A549 (cell line): ENCODE data around the gene ATAT1. TPM values are rescaled to one million over a fixed set of nuclear protein-coding genes. Genes with fewer than 3 reads are reported as not detected.
A peak's percentile ranks its signal among the peaks of the same experiment; 100 is the strongest.

Experiments used
- BHLHE40 ChIP-seq: IDR thresholded peaks from 2 replicates; pipeline ENCODE4 v1.6.1; 2012; ENCODE audit warnings: low read depth, low read length, inconsistent platforms
- CBX2 ChIP-seq: fragments of 200-600 bp; sonication (generic); IDR thresholded peaks from 2 replicates; pipeline ENCODE4 v1.6.1; 2016; ENCODE audit warnings: low read depth, mild to moderate bottlenecking, borderline replicate concordance
- CBX8 ChIP-seq: fragments of 200-600 bp; sonication (generic); IDR thresholded peaks from 2 replicates; pipeline ENCODE4 v1.6.1; 2016
- CEBPB ChIP-seq, 2 experiments: fragments of >200 bp in 1 of 2; sonication (Bioruptor Twin) in 1 of 2; formaldehyde crosslinking in 1 of 2; IDR thresholded peaks; 2 replicates each; pipeline ENCODE4 v1.6.1; 2012 to 2016
- E2F6 ChIP-seq: IDR thresholded peaks from 2 replicates; pipeline ENCODE4 v1.6.1; 2012; ENCODE audit warnings: low read depth, borderline replicate concordance
- EHF ChIP-seq: fragments of 250-450 bp; sonication (Bioruptor Pico); IDR thresholded peaks from 2 replicates; pipeline ENCODE4 v1.5.0; 2020; ENCODE audit warnings: mild to moderate bottlenecking
- EHMT2 ChIP-seq: fragments of 200-600 bp; sonication (generic); IDR thresholded peaks from 2 replicates; pipeline ENCODE4 v1.6.1; 2016; ENCODE audit warnings: antibody characterized with exemption, low read depth, mild to moderate bottlenecking, moderate library complexity
- ELK1 ChIP-seq: fragments of 150-350 bp; IDR thresholded peaks from 2 replicates; pipeline ENCODE4 v1.6.1; 2014; ENCODE audit warnings: low read depth, mild to moderate bottlenecking, low read length
- EP300 ChIP-seq, 2 experiments: fragments of >200 bp; sonication (Bioruptor Twin); formaldehyde crosslinking; IDR thresholded peaks; 2 replicates in 1 of 2; 3 replicates in 1 of 2; pipeline ENCODE4 v1.6.1; 2016 to 2017
- FOSL2 ChIP-seq, 2 experiments: fragments of 450-650 bp in 1 of 2; fragments of >200 bp in 1 of 2; sonication (Bioruptor Twin) in 1 of 2; formaldehyde crosslinking; IDR thresholded peaks; 2 replicates each; pipeline versions ENCODE4 v1.5.0 to v1.6.1; 2016 to 2020; ENCODE audit warnings: mild to moderate bottlenecking in 1 of 2, moderate library complexity in 1 of 2
- GATA3 ChIP-seq: IDR thresholded peaks from 2 replicates; pipeline ENCODE4 v1.6.1; 2012; ENCODE audit warnings: borderline replicate concordance
- HDAC2 ChIP-seq: fragments of 200-600 bp; sonication (generic); IDR thresholded peaks from 2 replicates; pipeline ENCODE4 v1.6.1; 2016
- HEYL ChIP-seq: fragments of 250-450 bp; sonication (Bioruptor Pico); IDR thresholded peaks from 2 replicates; pipeline ENCODE4 v1.8.0; 2021; ENCODE audit warnings: mild to moderate bottlenecking, moderate library complexity
- HOXA7 ChIP-seq: fragments of 250-450 bp; sonication (Bioruptor Pico); IDR thresholded peaks from 2 replicates; pipeline ENCODE4 v1.5.0; 2020; ENCODE audit warnings: mild to moderate bottlenecking, moderate library complexity
- HOXB5 ChIP-seq: fragments of 250-450 bp; sonication (Bioruptor Pico); IDR thresholded peaks from 2 replicates; pipeline ENCODE4 v1.5.0; 2020; ENCODE audit warnings: mild to moderate bottlenecking, moderate library complexity
- KDM1A ChIP-seq: fragments of 200-600 bp; sonication (generic); IDR thresholded peaks from 2 replicates; pipeline ENCODE4 v1.6.1; 2016; ENCODE audit warnings: low read depth, mild to moderate bottlenecking
- KDM5A ChIP-seq: fragments of 200-600 bp; sonication (generic); IDR thresholded peaks from 2 replicates; pipeline ENCODE4 v1.6.1; 2016; ENCODE audit warnings: antibody characterized with exemption, mild to moderate bottlenecking
- NR3C1 ChIP-seq: fragments of >200 bp; sonication (Bioruptor Twin); formaldehyde crosslinking; IDR thresholded peaks from 3 replicates; pipeline ENCODE4 v1.6.1; 2017
- POLR2A ChIP-seq: IDR thresholded peaks from 2 replicates; pipeline ENCODE4 v1.6.1; 2012; ENCODE audit warnings: mild to moderate bottlenecking, low read length
- POLR2AphosphoS2 ChIP-seq: conservative IDR thresholded peaks from 2 replicates; pipeline ENCODE4 v1.6.1; 2012; ENCODE audit warnings: low read length, improper control_type of control experiment, inconsistent platforms
- RARB ChIP-seq: fragments of 250-450 bp; sonication (Bioruptor Pico); IDR thresholded peaks from 2 replicates; pipeline ENCODE4 v1.8.0; 2021; ENCODE audit warnings: mild to moderate bottlenecking, moderate library complexity
- RNF2 ChIP-seq: fragments of 200-600 bp; sonication (generic); IDR thresholded peaks from 2 replicates; pipeline ENCODE4 v1.6.1; 2016; ENCODE audit warnings: low read depth, mild to moderate bottlenecking, antibody characterized with exemption, moderate library complexity, borderline replicate concordance
- SMC3 ChIP-seq: fragments of >200 bp; sonication (Bioruptor Twin); formaldehyde crosslinking; IDR thresholded peaks from 3 replicates; pipeline ENCODE4 v1.6.1; 2018; ENCODE audit warnings: inconsistent platforms
- SREBF2 ChIP-seq: fragments of 450-650 bp; IDR thresholded peaks from 2 replicates; pipeline ENCODE4 v1.6.1; 2014; ENCODE audit warnings: mild to moderate bottlenecking, moderate library complexity
- TFCP2L1 ChIP-seq: fragments of 250-450 bp; sonication (Bioruptor Pico); IDR thresholded peaks from 2 replicates; pipeline ENCODE4 v1.5.0; 2021; ENCODE audit warnings: mild to moderate bottlenecking
- ZC3H11A ChIP-seq: fragments of 450-650 bp; IDR thresholded peaks from 2 replicates; pipeline ENCODE4 v1.6.1; 2014; ENCODE audit warnings: antibody characterized with exemption, mild to moderate bottlenecking
- ZFP36 ChIP-seq: fragments of 450-650 bp; IDR thresholded peaks from 2 replicates; pipeline ENCODE4 v1.6.1; 2014; ENCODE audit warnings: borderline replicate concordance; ENCODE audit not compliant: partially characterized antibody
- ZSCAN20 ChIP-seq: fragments of 250-450 bp; sonication (Bioruptor Pico); IDR thresholded peaks from 2 replicates; pipeline ENCODE4 v1.8.0; 2022; ENCODE audit warnings: mild to moderate bottlenecking, moderate library complexity
- polyA plus RNA-seq, 4 experiments: library from polyadenylated mRNA; depleted of rRNA in 3 of 4; stranded (reverse); fragments of >200 nt; fragmentation: RNase III in 1 of 4; extraction: RNeasy Plus Mini Kit Qiagen cat#74134 plus additional on column Dnase treatment in 1 of 4; gene quantifications; 2 replicates in 3 of 4; 3 replicates in 1 of 4; pipeline ENCODE4 v1.2.3, GENCODE V29; 2011 to 2017
- TF ChIP-seq, protein P1 (sequence below): fragments of >200 bp; sonication (Bioruptor Twin); formaldehyde crosslinking; IDR thresholded peaks from 3 replicates; pipeline ENCODE4 v1.5.1; 2016
- TF ChIP-seq, protein P2 (sequence below): IDR thresholded peaks from 2 replicates; pipeline ENCODE4 v1.6.1; 2012
- TF ChIP-seq, protein P3 (sequence below): fragments of 250-450 bp; sonication (Bioruptor Pico); IDR thresholded peaks from 2 replicates; pipeline ENCODE4 v1.5.0; 2020; ENCODE audit warnings: low read depth, mild to moderate bottlenecking, moderate library complexity
- TF ChIP-seq, protein P4 (sequence below): fragments of >200 bp; sonication (Bioruptor Twin); formaldehyde crosslinking; IDR thresholded peaks from 2 replicates; pipeline ENCODE4 v1.6.1; 2016
- TF ChIP-seq, protein P5 (sequence below): fragments of 250-450 bp; sonication (Bioruptor Pico); IDR thresholded peaks from 2 replicates; pipeline ENCODE4 v1.5.0; 2021; ENCODE audit warnings: mild to moderate bottlenecking, moderate library complexity, borderline replicate concordance
- TF ChIP-seq, protein P6 (sequence below): fragments of >200 bp; sonication (Bioruptor Twin); formaldehyde crosslinking; IDR thresholded peaks from 3 replicates; pipeline ENCODE4 v1.6.1; 2016

The ATAT1 gene
- polyA plus RNA-seq, 2 of the 4 experiments (the other 2 are of a cell fraction): 7.4 to 8.6 TPM

DNA sequence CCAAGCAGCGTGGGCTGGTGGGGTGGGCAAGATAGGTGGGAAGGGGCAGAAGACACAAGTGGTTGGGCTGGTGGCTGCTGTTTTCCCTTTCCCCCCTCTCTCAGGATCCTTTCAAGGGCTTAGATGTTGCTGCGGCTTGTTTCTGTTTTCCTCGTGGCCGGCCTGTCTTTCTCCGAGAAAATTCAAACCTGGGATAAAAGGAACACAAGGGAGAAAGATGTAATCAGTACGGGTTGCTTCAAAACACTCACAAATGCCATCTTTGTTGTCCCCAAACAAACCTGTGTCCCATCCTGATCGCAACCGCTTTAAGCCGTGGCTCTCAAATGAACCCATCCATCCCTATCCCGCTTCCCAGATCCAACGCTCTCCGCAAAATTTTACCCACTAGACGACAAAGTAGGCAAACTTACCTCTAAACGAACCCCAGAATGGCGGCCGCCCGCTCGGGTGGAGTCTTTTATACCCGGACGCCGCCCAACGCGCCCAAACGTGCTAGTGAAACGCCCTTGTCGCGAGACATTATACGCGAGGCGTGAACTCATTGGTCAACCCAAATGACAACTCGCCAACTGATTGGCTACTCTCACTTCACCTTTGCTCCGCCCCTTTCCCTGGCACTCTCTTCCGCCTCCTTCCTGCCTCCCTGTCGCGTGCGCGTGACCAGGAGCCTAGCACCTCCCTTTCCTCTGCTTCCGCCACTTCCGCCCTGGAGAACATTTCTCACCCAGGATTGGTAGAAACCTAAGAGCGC is 9.7 kb upstream of the ATAT1 start, which contains the start of gene PPP1R10 (continued):
- TF ChIP-seq KDM5A (no peak), TFCP2L1 (CRISPR knock-in tag) (0 out of 2 replicates have a peak, but pooled peaks have one; percentile 72), SMC3 (no peak), ZSCAN20 (CRISPR knock-in tag) (no peak), HDAC2 (no peak), ZFP36 (no peak), CBX8 (no peak), HEYL (CRISPR knock-in tag) (no peak), CBX2 (no peak), EHMT2 (no peak), BHLHE40 (peak; percentile 80), POLR2A (peak; percentile 89), NR3C1 (no peak), EHF (CRISPR knock-in tag) (no peak), RARB (CRISPR knock-in tag) (peak; percentile 84; the same call in 1 of the 2 replicates), SREBF2 (no peak), RNF2 (no peak), GATA3 (peak; percentile 19; the same call in 1 of the 2 replicates), EP300 (IDR thresholded peaks at IDR 0.05) (no peak), FOSL2 (IDR thresholded peaks at IDR 0.05) (no peak), FOSL2 (CRISPR knock-in tag; IDR thresholded peaks at IDR 0.05) (0 out of 2 replicates have a peak, but pooled peaks have one; percentile 15), HOXB5 (no peak), KDM1A (no peak), ZC3H11A (no peak), HOXA7 (CRISPR knock-in tag) (peak; percentile 95), E2F6 (no peak), ELK1 (no peak), POLR2AphosphoS2 (no peak), CEBPB (IDR thresholded peaks at IDR 0.05) (no peak)
- TF ChIP-seq, protein P1, sequence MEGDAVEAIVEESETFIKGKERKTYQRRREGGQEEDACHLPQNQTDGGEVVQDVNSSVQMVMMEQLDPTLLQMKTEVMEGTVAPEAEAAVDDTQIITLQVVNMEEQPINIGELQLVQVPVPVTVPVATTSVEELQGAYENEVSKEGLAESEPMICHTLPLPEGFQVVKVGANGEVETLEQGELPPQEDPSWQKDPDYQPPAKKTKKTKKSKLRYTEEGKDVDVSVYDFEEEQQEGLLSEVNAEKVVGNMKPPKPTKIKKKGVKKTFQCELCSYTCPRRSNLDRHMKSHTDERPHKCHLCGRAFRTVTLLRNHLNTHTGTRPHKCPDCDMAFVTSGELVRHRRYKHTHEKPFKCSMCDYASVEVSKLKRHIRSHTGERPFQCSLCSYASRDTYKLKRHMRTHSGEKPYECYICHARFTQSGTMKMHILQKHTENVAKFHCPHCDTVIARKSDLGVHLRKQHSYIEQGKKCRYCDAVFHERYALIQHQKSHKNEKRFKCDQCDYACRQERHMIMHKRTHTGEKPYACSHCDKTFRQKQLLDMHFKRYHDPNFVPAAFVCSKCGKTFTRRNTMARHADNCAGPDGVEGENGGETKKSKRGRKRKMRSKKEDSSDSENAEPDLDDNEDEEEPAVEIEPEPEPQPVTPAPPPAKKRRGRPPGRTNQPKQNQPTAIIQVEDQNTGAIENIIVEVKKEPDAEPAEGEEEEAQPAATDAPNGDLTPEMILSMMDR: no peak
- TF ChIP-seq, protein P2, sequence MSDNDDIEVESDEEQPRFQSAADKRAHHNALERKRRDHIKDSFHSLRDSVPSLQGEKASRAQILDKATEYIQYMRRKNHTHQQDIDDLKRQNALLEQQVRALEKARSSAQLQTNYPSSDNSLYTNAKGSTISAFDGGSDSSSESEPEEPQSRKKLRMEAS: peak; percentile 40; the same call in 1 of the 2 replicates
- TF ChIP-seq, protein P3, sequence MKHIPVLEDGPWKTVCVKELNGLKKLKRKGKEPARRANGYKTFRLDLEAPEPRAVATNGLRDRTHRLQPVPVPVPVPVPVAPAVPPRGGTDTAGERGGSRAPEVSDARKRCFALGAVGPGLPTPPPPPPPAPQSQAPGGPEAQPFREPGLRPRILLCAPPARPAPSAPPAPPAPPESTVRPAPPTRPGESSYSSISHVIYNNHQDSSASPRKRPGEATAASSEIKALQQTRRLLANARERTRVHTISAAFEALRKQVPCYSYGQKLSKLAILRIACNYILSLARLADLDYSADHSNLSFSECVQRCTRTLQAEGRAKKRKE: no peak
- TF ChIP-seq, protein P4, sequence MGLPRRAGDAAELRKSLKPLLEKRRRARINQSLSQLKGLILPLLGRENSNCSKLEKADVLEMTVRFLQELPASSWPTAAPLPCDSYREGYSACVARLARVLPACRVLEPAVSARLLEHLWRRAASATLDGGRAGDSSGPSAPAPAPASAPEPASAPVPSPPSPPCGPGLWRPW: no peak
- TF ChIP-seq, protein P5, sequence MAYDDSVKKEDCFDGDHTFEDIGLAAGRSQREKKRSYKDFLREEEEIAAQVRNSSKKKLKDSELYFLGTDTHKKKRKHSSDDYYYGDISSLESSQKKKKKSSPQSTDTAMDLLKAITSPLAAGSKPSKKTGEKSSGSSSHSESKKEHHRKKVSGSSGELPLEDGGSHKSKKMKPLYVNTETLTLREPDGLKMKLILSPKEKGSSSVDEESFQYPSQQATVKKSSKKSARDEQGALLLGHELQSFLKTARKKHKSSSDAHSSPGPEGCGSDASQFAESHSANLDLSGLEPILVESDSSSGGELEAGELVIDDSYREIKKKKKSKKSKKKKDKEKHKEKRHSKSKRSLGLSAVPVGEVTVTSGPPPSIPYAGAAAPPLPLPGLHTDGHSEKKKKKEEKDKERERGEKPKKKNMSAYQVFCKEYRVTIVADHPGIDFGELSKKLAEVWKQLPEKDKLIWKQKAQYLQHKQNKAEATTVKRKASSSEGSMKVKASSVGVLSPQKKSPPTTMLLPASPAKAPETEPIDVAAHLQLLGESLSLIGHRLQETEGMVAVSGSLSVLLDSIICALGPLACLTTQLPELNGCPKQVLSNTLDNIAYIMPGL (CRISPR knock-in tag): no peak
- TF ChIP-seq, protein P6, sequence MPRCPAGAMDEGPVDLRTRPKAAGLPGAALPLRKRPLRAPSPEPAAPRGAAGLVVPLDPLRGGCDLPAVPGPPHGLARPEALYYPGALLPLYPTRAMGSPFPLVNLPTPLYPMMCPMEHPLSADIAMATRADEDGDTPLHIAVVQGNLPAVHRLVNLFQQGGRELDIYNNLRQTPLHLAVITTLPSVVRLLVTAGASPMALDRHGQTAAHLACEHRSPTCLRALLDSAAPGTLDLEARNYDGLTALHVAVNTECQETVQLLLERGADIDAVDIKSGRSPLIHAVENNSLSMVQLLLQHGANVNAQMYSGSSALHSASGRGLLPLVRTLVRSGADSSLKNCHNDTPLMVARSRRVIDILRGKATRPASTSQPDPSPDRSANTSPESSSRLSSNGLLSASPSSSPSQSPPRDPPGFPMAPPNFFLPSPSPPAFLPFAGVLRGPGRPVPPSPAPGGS: peak; percentile 99
